Measurements from ENCODE around the gene LILRB1. TPM values are rescaled to one million over a fixed set of nuclear protein-coding genes. Genes with fewer than 3 reads are reported as not detected.

Gene LILRB1
- total and polyA plus RNA-seq, 2 donors (not counting 3 experiments of a cell fraction or from before 2014, with no cell fraction given), result not detected

- H3K27ac ChIP-seq (ENCODE audit: insufficient read depth, low read depth, low read length), result no peak overlapping the region
- TF ChIP-seq FOS (IDR thresholded peaks at IDR 0.05; ENCODE audit: borderline replicate concordance, insufficient read depth, low read length) (no peak), CTCF (IDR thresholded peaks at IDR 0.05; ENCODE audit: extremely low read depth in 1 of 2, insufficient read depth in 1 of 2, low read depth in 1 of 2, low read length in 2 of 2) (no peak), POLR2AphosphoS5 (IDR thresholded peaks at IDR 0.05; ENCODE audit: insufficient read depth, low read depth, low read length) (no peak), POLR2A (IDR thresholded peaks at IDR 0.05; ENCODE audit: low read depth, low read length) (no peak), MYC (IDR thresholded peaks at IDR 0.05; ENCODE audit: low read depth, low read length) (no peak), GATA2 (IDR thresholded peaks at IDR 0.05; ENCODE audit: insufficient read depth, insufficient read length, low read depth, low read length) (no peak), JUN (IDR thresholded peaks at IDR 0.05; ENCODE audit: borderline replicate concordance, insufficient read depth, insufficient read length, low read depth) (no peak), EZH2 (IDR thresholded peaks at IDR 0.05; ENCODE audit: borderline replicate concordance, low read depth, low read length, severe bottlenecking) (no peak), MAX (IDR thresholded peaks at IDR 0.05; ENCODE audit: insufficient read depth, insufficient read length) (no peak)
- no peaks in the 10 kb centered on the region for H3K36me3 ChIP-seq (ENCODE audit: control insufficient read depth in 2 of 2, extremely low read depth in 1 of 2, insufficient read depth in 2 of 2, low read length in 2 of 2)
- no peak overlapping the region for H3K4me2 ChIP-seq (ENCODE audit: insufficient read depth, low read length)
- no peaks in the 10 kb centered on the region for H3K9me1 ChIP-seq (replicated peaks; ENCODE audit: control insufficient read depth, extremely low read depth, insufficient read depth, low read length)
- H3K27me3 ChIP-seq (ENCODE audit: control insufficient read depth in 2 of 2, insufficient read depth in 2 of 2, low read length in 2 of 2), result no peaks in the 10 kb centered on the region
- DNase-seq (ENCODE audit: low read depth, low spot score) (no peak), FAIRE-seq (no peak)
- intact Hi-C loops (cut with micrococcal nuclease) (no loop called here), dilution Hi-C loops (cut with MboI; ENCODE audit: extremely low pct_ligation_motif_present, low sequenced_read_pairs) (no loop called here)
- no peaks in the 10 kb centered on the region for H3K9me3 ChIP-seq (replicated peaks; ENCODE audit: control insufficient read depth, insufficient read depth, low read length)
- no peak overlapping the region for H3K4me3 ChIP-seq (replicated peaks in 1 of 3; ENCODE audit: insufficient read depth in 1 of 3, low read depth in 1 of 3, low read length in 3 of 3)
- CTCF ChIA-PET, result no interaction called here
- POLR2A ChIA-PET, result no interaction called here
- H4K20me1 ChIP-seq (replicated peaks; ENCODE audit: control insufficient read depth, extremely low read depth, insufficient read depth, low read length), result no peaks in the 10 kb centered on the region
- no peaks in the 10 kb centered on the region for H3K79me2 ChIP-seq (ENCODE audit: control insufficient read depth, insufficient read depth, low read length)
- BruUV-seq (replicated peaks), result no TSS peak
- H3K9ac ChIP-seq (replicated peaks; ENCODE audit: extremely low read depth, insufficient read depth, low read length), result no peak overlapping the region
- H2AFZ ChIP-seq (ENCODE audit: low read depth, low read length), result no peak overlapping the region
- H3K4me1 ChIP-seq (ENCODE audit: control insufficient read depth, extremely low read depth, insufficient read depth, low read length), result no peaks in the 10 kb centered on the region
Observed at GRCh38 chr19:54609356-54609791, 20.9 kb upstream of the LILRB1 start.
